ENCODE measurements around the gene HOXA7. TPM values are rescaled to one million over a fixed set of nuclear protein-coding genes. Genes with fewer than 3 reads are reported as not detected.

HOXA7 gene
- total RNA-seq, 4 donors from 2014 or later = 2.8 to 4.3 (median 3.6) TPM

GRCh38 chr7:27138472-27138871 is 18.0 kb downstream of the HOXA7 start:
- no peak for TF ChIP-seq CTCF (IDR thresholded peaks at IDR 0.05; ENCODE audit: low read depth)

GRCh38 chr7:27137640-27138315 is 18.7 kb downstream of the HOXA7 start:
- TF ChIP-seq CTCF (IDR thresholded peaks at IDR 0.05; ENCODE audit: low read depth) = no peak

GRCh38 chr7:27134392-27134791 is 22.1 kb downstream of the HOXA7 start:
- no peak for TF ChIP-seq CTCF (IDR thresholded peaks at IDR 0.05; ENCODE audit: low read depth)

GRCh38 chr7:27133409-27134231 is 22.9 kb downstream of the HOXA7 start:
- no peak for TF ChIP-seq CTCF (IDR thresholded peaks at IDR 0.05; ENCODE audit: low read depth)

GRCh38 chr7:27132978-27133377 is 23.5 kb downstream of the HOXA7 start:
- TF ChIP-seq CTCF (IDR thresholded peaks at IDR 0.05; ENCODE audit: low read depth) = no peak

GRCh38 chr7:27132214-27132613 is 24.3 kb downstream of the HOXA7 start:
- no peak for TF ChIP-seq CTCF (IDR thresholded peaks at IDR 0.05; ENCODE audit: low read depth)

GRCh38 chr7:27131390-27131819 is 25.1 kb downstream of the HOXA7 start:
- no peak for TF ChIP-seq CTCF (IDR thresholded peaks at IDR 0.05; ENCODE audit: low read depth)

All from subcutaneous adipose tissue (tissue), 4 donors.